Measurements from ENCODE around the gene TMEM163.

DNA sequence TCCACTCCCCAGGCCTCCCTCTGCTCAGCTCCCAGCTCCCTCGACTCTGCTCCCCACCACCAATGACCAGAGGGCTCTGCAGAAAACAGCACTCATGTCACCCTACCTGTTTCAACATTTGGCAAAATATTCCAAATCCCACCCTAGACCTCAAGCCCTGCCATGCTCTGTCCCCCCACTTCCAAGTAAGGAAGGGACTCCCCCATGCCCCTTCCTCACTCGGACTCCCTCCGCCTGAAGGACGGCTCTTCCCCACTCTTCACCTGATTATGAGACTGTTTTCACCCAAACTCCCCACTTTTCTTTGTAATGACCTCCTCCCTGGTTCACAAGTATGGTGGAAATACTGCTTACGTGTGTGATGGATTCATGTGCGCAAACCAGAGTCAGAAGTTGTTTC is 256.5 kb downstream of the TMEM163 start:
- TF ChIP-seq, protein P1, sequence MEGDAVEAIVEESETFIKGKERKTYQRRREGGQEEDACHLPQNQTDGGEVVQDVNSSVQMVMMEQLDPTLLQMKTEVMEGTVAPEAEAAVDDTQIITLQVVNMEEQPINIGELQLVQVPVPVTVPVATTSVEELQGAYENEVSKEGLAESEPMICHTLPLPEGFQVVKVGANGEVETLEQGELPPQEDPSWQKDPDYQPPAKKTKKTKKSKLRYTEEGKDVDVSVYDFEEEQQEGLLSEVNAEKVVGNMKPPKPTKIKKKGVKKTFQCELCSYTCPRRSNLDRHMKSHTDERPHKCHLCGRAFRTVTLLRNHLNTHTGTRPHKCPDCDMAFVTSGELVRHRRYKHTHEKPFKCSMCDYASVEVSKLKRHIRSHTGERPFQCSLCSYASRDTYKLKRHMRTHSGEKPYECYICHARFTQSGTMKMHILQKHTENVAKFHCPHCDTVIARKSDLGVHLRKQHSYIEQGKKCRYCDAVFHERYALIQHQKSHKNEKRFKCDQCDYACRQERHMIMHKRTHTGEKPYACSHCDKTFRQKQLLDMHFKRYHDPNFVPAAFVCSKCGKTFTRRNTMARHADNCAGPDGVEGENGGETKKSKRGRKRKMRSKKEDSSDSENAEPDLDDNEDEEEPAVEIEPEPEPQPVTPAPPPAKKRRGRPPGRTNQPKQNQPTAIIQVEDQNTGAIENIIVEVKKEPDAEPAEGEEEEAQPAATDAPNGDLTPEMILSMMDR (IDR thresholded peaks at IDR 0.05; ENCODE audit: insufficient read depth, low read depth, low read length): no peak
- TF ChIP-seq EZH2 (IDR thresholded peaks at IDR 0.05; ENCODE audit: insufficient read depth, low read length): no peak

All from astrocyte (in vitro differentiated cells and primary cell).